Left hindlimb (tissue), 1 donor: ENCODE results near the gene NCAM1.

ENCODE experiments used
- DNase-seq: peaks from one replicate; pipeline ENCODE4 v3.0.0-alpha.2; 2018

NCAM1 gene

GRCh38 chr11:112968941-112969713 lies 7.9 kb downstream of the NCAM1 start:
- DNase-seq = peak; percentile 37

GRCh38 chr11:112971195-112971594 lies 10.0 kb downstream of the NCAM1 start:
- DNase-seq = no peak

GRCh38 chr11:112971827-112972226 lies 10.6 kb downstream of the NCAM1 start:
- DNase-seq = no peak

GRCh38 chr11:112972399-112973145 lies 11.4 kb downstream of the NCAM1 start:
- DNase-seq = no peak

- no peak for DNase-seq
Measured at GRCh38 chr11:112975051-112975450, 13.8 kb downstream of the NCAM1 start.

GRCh38 chr11:112975493-112975892 lies 14.3 kb downstream of the NCAM1 start:
- DNase-seq = no peak

GRCh38 chr11:112977755-112978154 lies 16.5 kb downstream of the NCAM1 start:
- DNase-seq = no peak

- no peak for DNase-seq
Measured at GRCh38 chr11:112983887-112984286, 22.7 kb downstream of the NCAM1 start.

GRCh38 chr11:112989198-112989597 lies 28.0 kb downstream of the NCAM1 start:
- DNase-seq = no peak

GRCh38 chr11:112993808-112994207 lies 32.6 kb downstream of the NCAM1 start:
- no peak for DNase-seq

GRCh38 chr11:112995423-112996090 lies 34.3 kb downstream of the NCAM1 start:
- DNase-seq = no peak

GRCh38 chr11:112996994-112997393 lies 35.8 kb downstream of the NCAM1 start:
- no peak for DNase-seq

- no peak for DNase-seq
Measured at GRCh38 chr11:112997857-112998466, 36.7 kb downstream of the NCAM1 start.

GRCh38 chr11:112999520-112999919 lies 38.3 kb downstream of the NCAM1 start:
- no peak for DNase-seq

GRCh38 chr11:113001709-113002108 lies 40.5 kb downstream of the NCAM1 start:
- DNase-seq = peak; percentile 38

GRCh38 chr11:113006896-113007445 lies 45.8 kb downstream of the NCAM1 start:
- DNase-seq = no peak

GRCh38 chr11:113014262-113015097 lies 53.3 kb downstream of the NCAM1 start:
- DNase-seq = peak; percentile 65

GRCh38 chr11:113015098-113015455 lies 53.9 kb downstream of the NCAM1 start:
- DNase-seq = no peak

- DNase-seq = no peak
Measured at GRCh38 chr11:113016905-113017304, 55.7 kb downstream of the NCAM1 start.

- DNase-seq = no peak
Measured at GRCh38 chr11:113018913-113019312, 57.7 kb downstream of the NCAM1 start.

- no peak for DNase-seq
Measured at GRCh38 chr11:113019711-113020110, 58.5 kb downstream of the NCAM1 start.

- no peak for DNase-seq
Measured at GRCh38 chr11:113021111-113021510, 59.9 kb downstream of the NCAM1 start.
